GM12878 (cell line): ENCODE data around the gene EPHA1. TPM values are rescaled to one million over a fixed set of nuclear protein-coding genes. Genes with fewer than 3 reads are reported as not detected.

Experiments used
- ATAC-seq: fragments of 200-7000 bp; cut with Tn5 transposase; 3 replicates; pipeline ENCODE4 v1.9.1; 2020; ENCODE audit warnings: mild to moderate bottlenecking, moderate library complexity
- BruUV-seq: library from RNA; stranded (reverse); fragments of 400-500 nt; replicated peaks from 2 replicates; lab custom pipeline; 2021; lab: Mats Ljungman, UMichigan
- CTCF ChIA-PET: fragments of 300-600 bp; sonication (Branson Sonifier 250); formaldehyde crosslinking; extraction: SDS; loops from one replicate; lab custom pipeline; 2021; ENCODE audit warnings: inconsistent platforms; lab: Yijun Ruan, JAX
- POLR2A ChIA-PET: fragments of 350-600 bp; formaldehyde crosslinking; extraction: SDS; loops from one replicate; lab custom pipeline; 2021; ENCODE audit warnings: inconsistent platforms; lab: Charles Lee
- RAD21 ChIA-PET: fragments of 300-600 bp; sonication (Branson Sonifier 250); formaldehyde crosslinking; loops from one replicate; lab custom pipeline; 2023; ENCODE audit warnings: antibody characterized with exemption; ENCODE audit not compliant: unreplicated experiment; lab: Charles Lee
- SMC1A ChIA-PET: fragments of 300-600 bp; sonication (Branson Sonifier 250); formaldehyde crosslinking; loops from one replicate; lab custom pipeline; 2023; ENCODE audit not compliant: unreplicated experiment, uncharacterized antibody; lab: Charles Lee
- DNase-seq: peaks from one replicate; pipeline ENCODE4 v3.0.0-alpha.2; 2011; ENCODE audit warnings: low read depth, low spot score
- FAIRE-seq: peaks from 3 replicates; lab custom pipeline; 2011; peaks lifted over from hg19 to GRCh38; lab: Jason Lieb, UNC
- H2AFZ ChIP-seq: 2 replicates; pipeline ENCODE4 v1.6.0; 2011; ENCODE audit warnings: low read depth, low read length, control low read depth; ENCODE audit not compliant: control insufficient read depth
- H3K27ac ChIP-seq: 2 replicates; pipeline ENCODE4 v1.5.1; 2011; ENCODE audit warnings: control low read depth; ENCODE audit not compliant: control insufficient read depth, insufficient read depth
- H3K27me3 ChIP-seq, 2 experiments: replicated peaks in 1 of 2; 2 replicates each; pipeline versions ENCODE4 v1.6.0 to v1.6.1; 2011; ENCODE audit warnings: low read length in 1 of 2; ENCODE audit not compliant: control insufficient read depth in 2 of 2, insufficient read depth in 2 of 2
- H3K36me3 ChIP-seq, 2 experiments: 2 replicates each; pipeline ENCODE4 v1.5.1; 2011; ENCODE audit warnings: low read length in 1 of 2; ENCODE audit not compliant: control insufficient read depth in 2 of 2, insufficient read depth in 2 of 2
- H3K4me1 ChIP-seq: 2 replicates; pipeline ENCODE4 v1.6.1; 2011; ENCODE audit warnings: mild to moderate bottlenecking, low read length, moderate library complexity, mixed read lengths; ENCODE audit not compliant: control insufficient read depth, insufficient read depth
- H3K4me2 ChIP-seq: 2 replicates; pipeline ENCODE4 v1.6.0; 2011; ENCODE audit warnings: control low read depth; ENCODE audit not compliant: control insufficient read depth, insufficient read depth
- H3K4me3 ChIP-seq: fragments of 200-600 bp; sonication (generic); 2 replicates; pipeline ENCODE4 v1.5.1; 2016
- H3K79me2 ChIP-seq: 2 replicates; pipeline ENCODE4 v1.6.0; 2011; ENCODE audit warnings: low read length; ENCODE audit not compliant: control insufficient read depth, insufficient read depth
- H3K9ac ChIP-seq: 2 replicates; pipeline ENCODE4 v1.8.0; 2011; ENCODE audit warnings: low read length, control low read depth, mixed read lengths; ENCODE audit not compliant: control insufficient read depth, insufficient read depth
- H3K9me3 ChIP-seq: replicated peaks from 3 replicates; pipeline ENCODE4 v1.5.1; 2011; ENCODE audit warnings: mild to moderate bottlenecking, low read length; ENCODE audit not compliant: control insufficient read depth, insufficient read depth
- H4K20me1 ChIP-seq: 2 replicates; pipeline ENCODE4 v1.6.0; 2011; ENCODE audit not compliant: control insufficient read depth, insufficient read depth
- ATF2 ChIP-seq: IDR thresholded peaks from 2 replicates; pipeline ENCODE4 v1.6.1; 2012; ENCODE audit warnings: low read length, inconsistent platforms
- EED ChIP-seq: sonication (generic); IDR thresholded peaks from 2 replicates; pipeline ENCODE4 v1.6.1; 2016; ENCODE audit warnings: antibody characterized with exemption, low read depth
- ESRRA ChIP-seq: IDR thresholded peaks from 2 replicates; pipeline ENCODE4 v1.6.1; 2012; ENCODE audit warnings: mild to moderate bottlenecking, low read length, improper control_type of control experiment
- GATAD2B ChIP-seq: fragments of 450-650 bp; conservative IDR thresholded peaks from 2 replicates; pipeline ENCODE4 v1.6.1; 2017; ENCODE audit warnings: low read depth, mild to moderate bottlenecking, moderate library complexity
- HDAC2 ChIP-seq: fragments of 200-600 bp; sonication (generic); IDR thresholded peaks from 2 replicates; pipeline ENCODE4 v1.6.1; 2017
- JUNB ChIP-seq: IDR thresholded peaks from 2 replicates; pipeline ENCODE4 v1.6.1; 2016; ENCODE audit warnings: antibody characterized with exemption, mild to moderate bottlenecking
- KLF5 ChIP-seq: fragments of 450-650 bp; IDR thresholded peaks from 2 replicates; pipeline ENCODE4 v1.6.1; 2014; ENCODE audit warnings: mild to moderate bottlenecking; ENCODE audit not compliant: partially characterized antibody
- RELA ChIP-seq: fragments of 450-650 bp; IDR thresholded peaks from 2 replicates; pipeline ENCODE4 v1.8.0; 2014; ENCODE audit warnings: borderline replicate concordance; ENCODE audit not compliant: partially characterized antibody
- SIX5 ChIP-seq: IDR thresholded peaks from 2 replicates; pipeline ENCODE4 v1.6.1; 2011; ENCODE audit warnings: mild to moderate bottlenecking, low read depth, low read length, moderate library complexity; ENCODE audit not compliant: severe bottlenecking
- SREBF2 ChIP-seq: IDR thresholded peaks from 2 replicates; pipeline ENCODE4 v1.6.1; 2012; ENCODE audit warnings: mild to moderate bottlenecking, low read length
- WGBS: methylation state at CpG from one replicate; pipeline ENCODE4 v1.1.6; 2016; ENCODE audit warnings: low lambda C conversion rate; ENCODE audit not compliant: insufficient replicate concordance, insufficient coverage; ENCODE audit errors: missing lambda C conversion rate; 5-methylcytosine and 5-hydroxymethylcytosine counted together
- in situ Hi-C: fragments of 300-500 bp; cut with MboI; formaldehyde crosslinking; loops from 9 replicates; pipeline ENCODE4 v1.14.3; 2018; ENCODE audit warnings: mixed read lengths
- intact Hi-C: fragments of 100-400 bp; cut with micrococcal nuclease; formaldehyde crosslinking; loops from one replicate; pipeline ENCODE4 v1.14.2; 2022; ENCODE audit not compliant: unreplicated experiment
- polyA plus RNA-seq, 11 experiments: library from polyadenylated mRNA; depleted of rRNA in 4 of 11; unstranded in 6 of 11; stranded (reverse) in 5 of 11; fragments of >200 nt; fragmentation: Nextera tagmentation in 4 of 11; fragmentation: Illumina TruSeq in 1 of 11; extraction: Ambion mirVana in 4 of 11; extraction: Trizol in 1 of 11; gene quantifications; 1 replicate in 1 of 11; 2 replicates in 10 of 11; pipeline versions ENCODE4 v1.2.1 to v1.2.3, GENCODE V29; 2011 to 2016; ENCODE audit warnings: inconsistent platforms in 2 of 11, missing spikeins in 2 of 11, low read depth in 1 of 11
- total RNA-seq, 4 experiments: library from RNA; depleted of rRNA in 3 of 4; stranded (reverse); fragments of >200 nt in 3 of 4; fragmentation: Illumina TruSeq in 1 of 4; extraction: Trizol in 1 of 4; gene quantifications; 2 replicates each; pipeline versions ENCODE4 v1.2.1 to v1.2.3, GENCODE V29; 2013 to 2021
- TF ChIP-seq, protein P1 (sequence below): fragments of 450-650 bp; IDR thresholded peaks from 2 replicates; pipeline ENCODE4 v1.6.1; 2018; ENCODE audit warnings: borderline replicate concordance, mild to moderate bottlenecking; ENCODE audit not compliant: partially characterized antibody

EPHA1 gene
- total and polyA plus RNA-seq, 10 of the 15 experiments (the other 5 are each of a cell fraction or from before 2014, with no cell fraction given), result 0.11 to 0.35 (median 0.24) TPM; not detected in 6

- Histone ChIP-seq H3K9ac (no peak overlapping the region), H3K9me3 (no peaks in the 10 kb centered on the region; the same call in 2 of the 3 replicates), H3K79me2 (no peaks in the 10 kb centered on the region), H3K4me1 (no peaks in the 10 kb centered on the region), H3K4me3 (no peak overlapping the region), H3K36me3 (no peaks in the 10 kb centered on the region), H2AFZ (no peak overlapping the region), H3K4me2 (no peak overlapping the region), H3K27me3 (peaks cover 10 to 22% of the 10 kb centered on the region in 2 experiments), H4K20me1 (no peaks in the 10 kb centered on the region; the same call in 1 of the 2 replicates), H3K27ac (no peak overlapping the region)
- no TSS peak for BruUV-seq
- intact Hi-C loops (no loop called here), in situ Hi-C loops (no loop called here)
- SMC1A ChIA-PET, result no interaction called here
- RAD21 ChIA-PET, result interaction anchor here (0.6 kb wide), 1 partner anchor 46 kb away, joined by 3 read pairs; no protein-coding TSS in a partner anchor
- TF ChIP-seq EED (no peak), ESRRA (no peak), HDAC2 (no peak), ATF2 (no peak), RELA (no peak), GATAD2B (no peak), JUNB (no peak), SREBF2 (no peak), KLF5 (no peak), SIX5 (no peak)
- TF ChIP-seq, protein P1, sequence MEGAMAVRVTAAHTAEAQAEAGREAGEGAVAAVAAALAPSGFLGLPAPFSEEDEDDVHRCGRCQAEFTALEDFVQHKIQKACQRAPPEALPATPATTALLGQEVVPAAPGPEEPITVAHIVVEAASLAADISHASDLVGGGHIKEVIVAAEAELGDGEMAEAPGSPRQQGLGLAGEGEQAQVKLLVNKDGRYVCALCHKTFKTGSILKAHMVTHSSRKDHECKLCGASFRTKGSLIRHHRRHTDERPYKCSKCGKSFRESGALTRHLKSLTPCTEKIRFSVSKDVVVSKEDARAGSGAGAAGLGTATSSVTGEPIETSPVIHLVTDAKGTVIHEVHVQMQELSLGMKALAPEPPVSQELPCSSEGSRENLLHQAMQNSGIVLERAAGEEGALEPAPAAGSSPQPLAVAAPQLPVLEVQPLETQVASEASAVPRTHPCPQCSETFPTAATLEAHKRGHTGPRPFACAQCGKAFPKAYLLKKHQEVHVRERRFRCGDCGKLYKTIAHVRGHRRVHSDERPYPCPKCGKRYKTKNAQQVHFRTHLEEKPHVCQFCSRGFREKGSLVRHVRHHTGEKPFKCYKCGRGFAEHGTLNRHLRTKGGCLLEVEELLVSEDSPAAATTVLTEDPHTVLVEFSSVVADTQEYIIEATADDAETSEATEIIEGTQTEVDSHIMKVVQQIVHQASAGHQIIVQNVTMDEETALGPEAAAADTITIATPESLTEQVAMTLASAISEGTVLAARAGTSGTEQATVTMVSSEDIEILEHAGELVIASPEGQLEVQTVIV, result no peak
- WGBS, result 57% methylated on average over 6 of the region's 46 CpGs
- no peak for DNase-seq
- FAIRE-seq, result no peak
- no peak for ATAC-seq
- POLR2A ChIA-PET, result no interaction called here
- CTCF ChIA-PET, result no interaction called here
Measured at GRCh38 chr7:143361552-143362130, 47.0 kb downstream of the EPHA1 start.
